BE2C (cell line): ENCODE measurements around the gene SMPD3.

ENCODE experiments used
- DNase-seq: peaks from one replicate; pipeline ENCODE4 v3.0.0-alpha.2; 2020
- H3K27me3 ChIP-seq: fragments of 250-450 bp; sonication (Bioruptor Pico); 2 replicates; pipeline ENCODE4 v1.5.1; 2020; ENCODE audit warnings: mild to moderate bottlenecking
- H3K36me3 ChIP-seq: fragments of 250-450 bp; sonication (Bioruptor Pico); 2 replicates; pipeline ENCODE4 v1.5.1; 2020; ENCODE audit warnings: mild to moderate bottlenecking
- H3K4me1 ChIP-seq: fragments of 250-450 bp; sonication (Bioruptor Pico); 2 replicates; pipeline ENCODE4 v1.5.1; 2020
- H3K4me3 ChIP-seq: 2 replicates; pipeline ENCODE4 v1.5.1; 2011; ENCODE audit warnings: low read depth, low read length
- H3K9me3 ChIP-seq: fragments of 250-450 bp; sonication (Bioruptor Pico); 2 replicates; pipeline ENCODE4 v1.5.1; 2020
- TF ChIP-seq, protein P1 (sequence below): IDR thresholded peaks from 2 replicates; pipeline ENCODE4 v1.5.1; 2012; ENCODE audit warnings: mild to moderate bottlenecking, low read depth, low read length

Gene SMPD3

DNA sequence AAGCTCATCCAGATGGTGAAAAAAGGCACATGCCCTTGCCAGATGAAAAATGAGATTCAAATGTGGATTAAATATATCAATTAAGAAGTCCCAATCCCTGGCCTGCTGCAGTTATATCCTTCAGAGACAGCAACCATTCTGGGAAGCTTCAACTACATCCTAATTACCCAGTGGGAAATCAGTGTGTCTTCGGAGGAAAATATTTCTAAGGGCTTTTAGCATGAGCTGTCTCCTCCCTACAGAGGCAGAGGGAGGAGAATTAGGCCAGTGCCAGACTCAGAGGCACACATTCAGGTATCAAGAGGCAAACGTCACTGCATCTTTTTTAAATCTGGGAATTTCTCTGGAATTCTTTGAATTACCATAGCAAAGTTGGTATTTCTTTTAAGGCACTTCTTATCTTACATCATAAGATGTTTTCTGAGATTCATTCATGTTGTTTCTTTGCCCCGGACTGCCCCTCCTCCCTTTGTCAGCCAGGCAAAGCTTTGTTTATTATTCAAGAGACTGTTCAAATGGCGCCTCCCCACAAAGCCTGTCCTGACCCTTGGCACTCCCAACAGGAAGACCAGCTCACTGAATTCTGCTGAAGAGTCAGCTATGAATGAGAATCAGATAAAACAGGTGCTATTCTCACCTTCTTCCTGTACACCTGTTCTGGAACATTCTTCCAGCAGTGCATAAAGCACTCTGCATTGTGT, 38.3 kb upstream of the SMPD3 start:
- Histone ChIP-seq H3K4me1 (no peaks in the 10 kb centered on the region), H3K36me3 (no peaks in the 10 kb centered on the region), H3K4me3 (no peak overlapping the region), H3K9me3 (no peaks in the 10 kb centered on the region; the same call in 1 of the 2 replicates), H3K27me3 (no peaks in the 10 kb centered on the region)
- no peak for DNase-seq
- TF ChIP-seq, protein P1, sequence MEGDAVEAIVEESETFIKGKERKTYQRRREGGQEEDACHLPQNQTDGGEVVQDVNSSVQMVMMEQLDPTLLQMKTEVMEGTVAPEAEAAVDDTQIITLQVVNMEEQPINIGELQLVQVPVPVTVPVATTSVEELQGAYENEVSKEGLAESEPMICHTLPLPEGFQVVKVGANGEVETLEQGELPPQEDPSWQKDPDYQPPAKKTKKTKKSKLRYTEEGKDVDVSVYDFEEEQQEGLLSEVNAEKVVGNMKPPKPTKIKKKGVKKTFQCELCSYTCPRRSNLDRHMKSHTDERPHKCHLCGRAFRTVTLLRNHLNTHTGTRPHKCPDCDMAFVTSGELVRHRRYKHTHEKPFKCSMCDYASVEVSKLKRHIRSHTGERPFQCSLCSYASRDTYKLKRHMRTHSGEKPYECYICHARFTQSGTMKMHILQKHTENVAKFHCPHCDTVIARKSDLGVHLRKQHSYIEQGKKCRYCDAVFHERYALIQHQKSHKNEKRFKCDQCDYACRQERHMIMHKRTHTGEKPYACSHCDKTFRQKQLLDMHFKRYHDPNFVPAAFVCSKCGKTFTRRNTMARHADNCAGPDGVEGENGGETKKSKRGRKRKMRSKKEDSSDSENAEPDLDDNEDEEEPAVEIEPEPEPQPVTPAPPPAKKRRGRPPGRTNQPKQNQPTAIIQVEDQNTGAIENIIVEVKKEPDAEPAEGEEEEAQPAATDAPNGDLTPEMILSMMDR, result no peak

DNA sequence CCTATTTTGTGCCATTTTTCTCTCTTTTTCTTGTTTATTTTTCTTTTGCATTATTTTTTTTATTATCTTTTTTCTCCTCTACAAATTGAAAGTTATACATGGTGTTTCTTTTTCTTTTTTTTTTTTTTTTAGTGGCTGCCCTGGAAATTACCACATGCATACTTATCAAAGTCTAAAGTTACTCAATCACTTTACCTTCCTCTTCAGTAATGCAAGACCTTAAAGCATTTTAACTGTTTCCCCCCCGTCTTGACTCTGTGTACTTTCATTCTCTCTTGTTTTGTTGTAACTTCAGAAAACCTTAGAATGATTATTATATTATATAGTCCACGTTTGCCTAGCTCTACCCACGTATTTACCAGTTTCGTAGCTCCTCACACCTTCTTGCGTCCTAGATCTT, 33.3 kb upstream of the SMPD3 start:
- H3K9me3 ChIP-seq, result no peaks in the 10 kb centered on the region
- H3K4me1 ChIP-seq, result no peaks in the 10 kb centered on the region
- H3K36me3 ChIP-seq, result no peaks in the 10 kb centered on the region
- no peak overlapping the region for H3K4me3 ChIP-seq
- TF ChIP-seq, protein P1, result no peak
- no peaks in the 10 kb centered on the region for H3K27me3 ChIP-seq
- no peak for DNase-seq

DNA sequence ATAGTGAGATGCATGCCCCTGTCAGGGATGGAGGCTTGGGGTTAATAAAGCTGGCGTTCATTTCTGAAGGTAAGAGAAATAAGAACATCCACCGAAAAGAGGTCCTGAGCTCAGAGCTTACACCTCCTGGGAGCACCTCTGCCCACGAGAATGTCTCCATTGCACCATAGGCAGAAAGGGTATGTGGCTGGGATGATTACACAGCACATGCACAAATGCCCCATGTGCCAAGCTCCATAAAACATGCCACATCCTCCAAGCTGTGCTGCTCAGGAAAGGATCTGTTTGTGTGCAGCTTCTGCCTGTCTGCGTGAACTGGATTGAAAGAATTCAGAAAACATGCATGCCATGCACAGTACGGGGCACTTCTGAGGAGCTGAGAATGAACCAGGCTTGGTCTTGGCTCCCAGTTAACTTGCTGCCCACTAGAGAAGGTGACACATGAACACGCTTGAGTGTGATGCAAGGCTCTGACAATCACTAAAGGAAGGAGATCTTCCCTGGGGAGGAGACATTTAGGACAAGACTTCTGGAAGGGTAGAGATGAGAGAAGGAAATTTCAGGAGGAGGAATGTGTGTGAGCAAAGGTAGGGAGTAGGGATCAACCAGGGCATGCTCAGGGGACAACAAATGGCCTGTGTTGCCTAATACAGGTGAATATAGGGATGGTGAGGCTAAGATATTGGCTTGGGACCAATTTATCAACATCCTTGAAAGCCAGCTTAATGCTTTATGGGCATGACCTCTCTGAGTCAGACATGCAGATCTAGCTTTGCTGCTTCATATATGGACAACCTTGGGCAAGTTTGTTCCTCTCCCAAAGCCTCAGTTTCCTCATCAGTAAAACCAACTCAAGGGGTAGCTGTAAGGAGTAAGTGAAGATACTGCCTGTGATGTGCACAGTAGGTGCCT, 32.0 kb upstream of the SMPD3 start:
- H3K27me3 ChIP-seq, result no peaks in the 10 kb centered on the region
- no peaks in the 10 kb centered on the region for H3K4me1 ChIP-seq

DNA sequence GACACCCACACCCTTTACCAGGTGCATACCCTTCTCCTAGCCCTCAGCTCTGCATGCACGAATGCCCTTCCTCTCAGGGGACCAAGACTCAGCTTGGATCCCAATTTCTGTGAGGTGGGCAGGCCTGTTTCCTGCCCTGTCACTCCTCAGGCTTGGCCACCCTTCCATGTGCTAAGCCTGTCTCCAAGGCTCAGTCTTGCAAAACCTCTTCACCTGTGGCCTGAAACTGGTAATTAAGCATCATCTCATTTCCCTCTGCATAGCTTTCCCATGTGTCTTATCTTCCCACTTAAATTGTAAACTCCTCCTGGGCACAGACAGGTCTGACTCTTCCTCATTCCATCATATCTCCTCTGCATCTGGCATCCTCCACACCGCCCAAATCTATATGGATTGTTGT, 31.0 kb upstream of the SMPD3 start:
- TF ChIP-seq, protein P1, result no peak
- Histone ChIP-seq H3K4me3 (no peak overlapping the region), H3K4me1 (no peaks in the 10 kb centered on the region), H3K9me3 (no peaks in the 10 kb centered on the region), H3K36me3 (no peaks in the 10 kb centered on the region), H3K27me3 (no peaks in the 10 kb centered on the region)
- no peak for DNase-seq

More for the DNA sequence above, 32.0 kb upstream of the SMPD3 start:
- TF ChIP-seq, protein P1, result no peak
- Histone ChIP-seq H3K4me3 (no peak overlapping the region), H3K36me3 (no peaks in the 10 kb centered on the region), H3K9me3 (no peaks in the 10 kb centered on the region)
- no peak for DNase-seq

DNA sequence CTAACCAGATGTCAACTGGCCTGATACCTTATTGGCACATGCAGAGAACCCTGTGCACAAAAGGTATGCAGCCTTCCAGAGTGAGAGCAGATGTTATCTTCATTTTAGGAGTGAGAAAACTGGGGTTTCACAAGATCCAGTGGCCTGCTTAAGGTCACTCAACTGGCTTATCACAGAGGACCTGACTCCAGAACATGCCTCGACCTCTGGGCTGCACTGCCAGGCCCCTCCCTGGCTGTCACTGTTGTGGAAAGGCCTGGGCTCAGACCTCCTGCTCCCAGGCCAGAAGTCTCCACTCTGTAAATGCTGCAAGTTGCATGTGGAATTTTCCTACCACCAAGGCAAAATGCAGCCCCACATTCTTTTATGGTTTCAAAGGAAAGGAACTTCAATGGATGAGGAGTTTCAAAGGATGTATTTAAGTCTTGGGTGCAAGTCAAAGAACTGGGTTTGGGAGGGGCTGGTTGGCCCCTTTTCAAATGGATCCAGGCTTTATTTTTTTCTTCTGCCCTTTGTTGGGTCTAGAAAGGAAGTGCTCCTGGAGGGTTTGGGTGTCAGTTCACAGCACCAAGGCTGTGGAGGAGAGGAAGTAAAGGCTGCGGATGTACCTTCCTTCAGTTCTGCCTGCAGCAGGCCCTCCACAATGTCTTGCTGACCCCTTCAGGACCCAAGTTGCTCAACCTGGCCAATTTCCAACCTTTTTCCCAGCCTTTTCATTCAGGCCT, 30.4 kb upstream of the SMPD3 start:
- Histone ChIP-seq H3K27me3 (no peaks in the 10 kb centered on the region), H3K4me1 (no peaks in the 10 kb centered on the region), H3K9me3 (no peaks in the 10 kb centered on the region), H3K36me3 (no peaks in the 10 kb centered on the region), H3K4me3 (no peak overlapping the region)
- TF ChIP-seq, protein P1, result no peak
- no peak for DNase-seq
